Loucy (cell line): ENCODE data around the gene PSMC3.

Experiments
- H2AFZ ChIP-seq: fragments of 200-600 bp; sonication (generic); 2 replicates; pipeline ENCODE4 v1.6.0; 2016; ENCODE audit warnings: antibody characterized with exemption, mild to moderate bottlenecking, low read length, moderate library complexity
- H3F3A ChIP-seq: fragments of 200-600 bp; 2 replicates; pipeline ENCODE4 v1.6.0; 2016; ENCODE audit warnings: antibody characterized with exemption, low read depth, mild to moderate bottlenecking
- H3K27me3 ChIP-seq: fragments of 200-600 bp; sonication (generic); 2 replicates; pipeline ENCODE4 v1.6.1; 2014; ENCODE audit warnings: low read length, mild to moderate bottlenecking; ENCODE audit not compliant: insufficient read depth, poor library complexity, severe bottlenecking
- H3K36me3 ChIP-seq: fragments of 200-600 bp; sonication (generic); 2 replicates; pipeline ENCODE4 v1.6.1; 2016; ENCODE audit warnings: low read length; ENCODE audit not compliant: insufficient read depth
- H3K4me1 ChIP-seq: fragments of 200-600 bp; sonication (generic); 2 replicates; pipeline ENCODE4 v1.5.1; 2014; ENCODE audit warnings: low read length, mild to moderate bottlenecking; ENCODE audit not compliant: insufficient read depth, poor library complexity, severe bottlenecking
- H3K4me2 ChIP-seq: fragments of 200-600 bp; sonication (generic); 2 replicates; pipeline ENCODE4 v1.6.0; 2014; ENCODE audit warnings: antibody characterized with exemption, low read length, low read depth, mild to moderate bottlenecking; ENCODE audit not compliant: poor library complexity, severe bottlenecking
- H3K4me3 ChIP-seq: fragments of 200-600 bp; sonication (generic); 2 replicates; pipeline ENCODE4 v1.5.1; 2014; ENCODE audit warnings: low read length, mild to moderate bottlenecking, mixed read lengths; ENCODE audit not compliant: poor library complexity, severe bottlenecking
- H3K79me2 ChIP-seq: fragments of 200-600 bp; sonication (generic); 2 replicates; pipeline ENCODE4 v1.6.1; 2014; ENCODE audit warnings: low read length; ENCODE audit not compliant: insufficient read depth
- H3K9ac ChIP-seq: fragments of 200-600 bp; sonication (generic); 2 replicates; pipeline ENCODE4 v1.6.0; 2014; ENCODE audit warnings: mild to moderate bottlenecking, low read depth, low read length, moderate library complexity; ENCODE audit not compliant: poor library complexity, severe bottlenecking
- H3K9me2 ChIP-seq: fragments of 200-600 bp; sonication (generic); replicated peaks from 2 replicates; pipeline ENCODE4 v1.6.1; 2016; ENCODE audit warnings: low read depth, low read length, mixed read lengths
- H3K9me3 ChIP-seq: fragments of 200-600 bp; sonication (generic); 2 replicates; pipeline ENCODE4 v1.6.1; 2014; ENCODE audit warnings: mild to moderate bottlenecking, antibody characterized with exemption, low read length, low read depth; ENCODE audit not compliant: insufficient read depth
- H4K20me1 ChIP-seq: fragments of 200-600 bp; sonication (generic); 2 replicates; pipeline ENCODE4 v1.6.0; 2014; ENCODE audit warnings: antibody characterized with exemption, low read length, mild to moderate bottlenecking; ENCODE audit not compliant: insufficient read depth, poor library complexity, severe bottlenecking
- CTCF ChIP-seq: fragments of 200-600 bp; sonication (generic); conservative IDR thresholded peaks from 2 replicates; pipeline ENCODE4 v1.5.1; 2014; ENCODE audit warnings: mild to moderate bottlenecking, antibody characterized with exemption, low read length
- EZH2phosphoT487 ChIP-seq: fragments of 200-600 bp; IDR thresholded peaks from 2 replicates; pipeline ENCODE4 v1.6.1; 2018; ENCODE audit warnings: antibody characterized with exemption, mild to moderate bottlenecking, moderate library complexity, borderline replicate concordance

Gene PSMC3

GRCh38 chr11:47383071-47383470 lies 43.2 kb downstream of the PSMC3 start:
- no peaks in the 10 kb centered on the region for H3K9me3 ChIP-seq
- no peaks in the 10 kb centered on the region; the same call in 1 of the 2 replicates for H3K9me2 ChIP-seq
- no peaks in the 10 kb centered on the region for H3K36me3 ChIP-seq
- H4K20me1 ChIP-seq: no peaks in the 10 kb centered on the region
- no peak overlapping the region for H3K4me2 ChIP-seq
- H3K27me3 ChIP-seq: no peaks in the 10 kb centered on the region
- H2AFZ ChIP-seq: peak overlapping the region; percentile 55; the same call in 1 of the 2 replicates
- no peak for TF ChIP-seq CTCF
- TF ChIP-seq EZH2phosphoT487: no peak
- no peaks in the 10 kb centered on the region for H3K79me2 ChIP-seq
- H3F3A ChIP-seq: no peaks in the 10 kb centered on the region
- H3K4me3 ChIP-seq: no peak overlapping the region
- peaks cover 18% of the 10 kb centered on the region for H3K4me1 ChIP-seq
- H3K9ac ChIP-seq: no peak overlapping the region

GRCh38 chr11:47380078-47380477 lies 46.2 kb downstream of the PSMC3 start:
- no peak overlapping the region for H3K9ac ChIP-seq
- TF ChIP-seq EZH2phosphoT487: no peak
- TF ChIP-seq CTCF: no peak
- no peaks in the 10 kb centered on the region for H3K9me3 ChIP-seq
- H3K4me1 ChIP-seq: peaks cover 18% of the 10 kb centered on the region
- no peaks in the 10 kb centered on the region for H3F3A ChIP-seq
- H3K79me2 ChIP-seq: no peaks in the 10 kb centered on the region
- H3K36me3 ChIP-seq: no peaks in the 10 kb centered on the region
- H3K4me2 ChIP-seq: no peak overlapping the region
- no peaks in the 10 kb centered on the region for H4K20me1 ChIP-seq
- no peak overlapping the region for H3K4me3 ChIP-seq
- no peaks in the 10 kb centered on the region for H3K27me3 ChIP-seq
- no peak overlapping the region for H2AFZ ChIP-seq
- H3K9me2 ChIP-seq: no peaks in the 10 kb centered on the region; the same call in 1 of the 2 replicates

- H3K79me2 ChIP-seq: no peaks in the 10 kb centered on the region
- no peaks in the 10 kb centered on the region for H3K36me3 ChIP-seq
- H3K9me2 ChIP-seq: no peaks in the 10 kb centered on the region; the same call in 1 of the 2 replicates
- no peak overlapping the region for H2AFZ ChIP-seq
- H3K9me3 ChIP-seq: no peaks in the 10 kb centered on the region
- TF ChIP-seq EZH2phosphoT487 (no peak), CTCF (no peak)
- H4K20me1 ChIP-seq: no peaks in the 10 kb centered on the region
- no peaks in the 10 kb centered on the region for H3F3A ChIP-seq
- no peak overlapping the region for H3K9ac ChIP-seq
- peaks cover 19% of the 10 kb centered on the region for H3K4me1 ChIP-seq
- no peak overlapping the region for H3K4me2 ChIP-seq
- no peaks in the 10 kb centered on the region for H3K27me3 ChIP-seq
- H3K4me3 ChIP-seq: no peak overlapping the region
Observed at GRCh38 chr11:47379317-47379716, 46.9 kb downstream of the PSMC3 start.
